ENCODE data around the gene SPATA25. TPM values are rescaled to one million over a fixed set of nuclear protein-coding genes. Genes with fewer than 3 reads are reported as not detected.

SPATA25 gene
- total RNA-seq, 1 donor: 2.1 TPM

DNA sequence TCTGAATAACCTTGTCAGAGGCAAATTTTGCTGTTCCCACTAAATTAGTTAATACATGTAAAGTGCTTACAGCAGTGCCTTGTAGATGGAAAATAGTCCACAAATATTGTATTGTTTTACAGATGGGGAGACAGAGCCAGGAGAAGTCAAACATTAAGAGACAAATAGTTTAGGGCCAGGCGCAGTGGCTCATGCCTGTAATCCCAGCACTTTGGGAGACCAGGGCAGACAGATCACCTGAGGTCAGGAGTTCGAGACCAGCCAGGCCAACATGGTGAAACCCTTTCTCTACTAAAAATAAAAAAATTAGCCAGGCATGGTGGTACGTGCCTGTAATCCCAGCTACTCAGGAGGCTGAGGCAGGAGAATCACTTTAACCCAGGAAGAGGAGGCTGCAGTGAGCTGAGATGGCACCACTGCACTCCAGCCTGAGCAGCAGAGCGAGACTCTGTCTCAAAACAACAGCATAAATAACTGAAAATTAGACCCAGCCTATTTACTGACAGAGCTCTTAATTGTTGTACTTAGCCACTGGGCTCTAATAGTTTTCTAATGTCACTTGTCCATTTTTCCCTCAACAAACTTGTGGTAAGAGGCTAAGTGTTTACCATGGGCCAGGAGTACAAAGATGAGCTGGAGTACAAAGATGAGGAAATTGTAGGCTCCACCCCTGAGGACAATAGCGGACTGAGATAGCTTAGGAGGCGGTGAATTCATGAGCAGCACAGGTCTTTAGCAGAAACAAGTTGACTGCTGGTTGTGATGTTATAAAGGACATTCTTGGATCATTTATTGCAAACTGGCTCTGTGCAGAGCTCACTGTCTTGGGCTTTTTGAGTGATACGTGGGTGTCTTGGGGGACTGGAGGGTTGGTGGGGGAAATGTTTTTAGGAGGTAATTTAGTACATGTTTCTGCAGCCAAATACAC is 23.6 kb downstream of the SPATA25 start:
- TF ChIP-seq, protein P1, sequence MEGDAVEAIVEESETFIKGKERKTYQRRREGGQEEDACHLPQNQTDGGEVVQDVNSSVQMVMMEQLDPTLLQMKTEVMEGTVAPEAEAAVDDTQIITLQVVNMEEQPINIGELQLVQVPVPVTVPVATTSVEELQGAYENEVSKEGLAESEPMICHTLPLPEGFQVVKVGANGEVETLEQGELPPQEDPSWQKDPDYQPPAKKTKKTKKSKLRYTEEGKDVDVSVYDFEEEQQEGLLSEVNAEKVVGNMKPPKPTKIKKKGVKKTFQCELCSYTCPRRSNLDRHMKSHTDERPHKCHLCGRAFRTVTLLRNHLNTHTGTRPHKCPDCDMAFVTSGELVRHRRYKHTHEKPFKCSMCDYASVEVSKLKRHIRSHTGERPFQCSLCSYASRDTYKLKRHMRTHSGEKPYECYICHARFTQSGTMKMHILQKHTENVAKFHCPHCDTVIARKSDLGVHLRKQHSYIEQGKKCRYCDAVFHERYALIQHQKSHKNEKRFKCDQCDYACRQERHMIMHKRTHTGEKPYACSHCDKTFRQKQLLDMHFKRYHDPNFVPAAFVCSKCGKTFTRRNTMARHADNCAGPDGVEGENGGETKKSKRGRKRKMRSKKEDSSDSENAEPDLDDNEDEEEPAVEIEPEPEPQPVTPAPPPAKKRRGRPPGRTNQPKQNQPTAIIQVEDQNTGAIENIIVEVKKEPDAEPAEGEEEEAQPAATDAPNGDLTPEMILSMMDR (IDR thresholded peaks at IDR 0.05; ENCODE audit: insufficient read depth, low read length): no peak
- H3K4me3 ChIP-seq (ENCODE audit: low read depth, low read length): no peak overlapping the region
- DNase-seq (ENCODE audit: low read depth): no peak

DNA sequence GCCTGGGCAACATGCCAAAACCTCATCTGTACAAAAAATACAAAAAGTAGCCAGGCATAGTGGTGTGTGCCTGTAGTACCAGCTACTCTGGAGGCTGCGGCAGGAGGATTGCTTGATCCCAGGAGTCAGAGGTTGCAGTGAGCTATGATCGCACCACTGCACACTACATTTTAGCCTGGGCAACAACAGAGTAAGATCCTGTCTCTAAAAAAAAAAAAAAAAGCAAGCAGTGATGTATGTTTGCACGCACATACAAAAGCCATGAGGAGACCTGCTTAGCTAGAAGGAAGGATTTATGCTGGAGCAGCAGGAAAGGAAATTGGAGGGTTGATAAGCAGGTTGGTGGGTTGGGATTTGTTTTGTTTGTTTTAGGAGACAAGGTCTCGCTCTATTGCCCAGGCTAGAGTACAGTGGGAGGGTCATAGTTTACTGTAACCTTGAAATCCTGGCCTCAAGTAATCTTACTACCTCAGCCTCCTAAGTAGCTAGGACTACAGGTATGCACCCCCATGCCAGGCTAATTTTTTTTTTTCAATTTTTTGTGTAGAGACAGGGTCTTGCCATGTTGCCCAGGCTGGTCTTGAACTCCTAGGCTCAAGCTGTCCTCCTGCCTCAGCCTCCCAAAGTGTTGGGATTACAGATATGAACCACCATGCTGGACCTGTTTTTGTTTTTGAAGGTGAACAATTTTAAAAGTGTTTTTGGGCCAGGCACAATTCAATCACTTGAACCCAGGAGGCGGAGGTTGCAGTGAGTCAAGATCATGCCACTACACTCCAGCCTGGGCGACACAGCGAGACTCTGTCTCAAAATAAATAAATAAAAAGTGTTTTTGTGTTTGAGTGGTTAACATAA is 26.0 kb downstream of the SPATA25 start:
- TF ChIP-seq, protein P1 (IDR thresholded peaks at IDR 0.05; ENCODE audit: insufficient read depth, low read length): no peak
- DNase-seq (ENCODE audit: low read depth): no peak
- H3K4me3 ChIP-seq (ENCODE audit: low read depth, low read length): no peak overlapping the region

DNA sequence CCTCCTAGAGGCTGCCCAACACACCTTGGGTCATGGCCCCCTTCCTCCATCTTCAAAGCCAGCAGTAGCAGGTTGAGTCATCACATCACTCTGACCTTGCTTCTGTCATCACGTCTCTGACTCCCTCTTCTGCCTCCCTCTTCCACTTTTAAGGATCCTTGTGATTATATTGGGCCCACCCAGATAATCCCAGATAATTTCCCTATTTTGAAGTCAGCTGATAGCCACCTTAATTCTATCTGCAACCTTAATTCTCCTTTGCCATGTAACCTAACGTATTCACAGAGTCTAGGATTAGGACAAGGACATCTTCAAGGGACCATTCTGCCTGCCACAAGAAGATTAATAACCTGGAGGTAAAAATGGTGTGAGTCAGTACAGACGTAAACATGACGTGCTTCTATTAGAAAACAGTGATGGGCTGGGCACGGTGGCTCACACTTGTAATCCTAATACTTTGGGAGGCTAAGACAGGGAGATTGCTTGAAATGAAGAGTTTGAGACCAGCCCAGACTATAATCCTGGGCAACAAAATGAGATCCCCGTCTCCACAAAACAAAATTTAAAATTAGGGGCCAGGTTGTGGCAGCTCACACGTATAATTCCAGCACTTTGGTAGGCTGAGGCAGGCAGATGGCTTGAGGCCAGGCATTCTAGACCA is 26.7 kb downstream of the SPATA25 start:
- TF ChIP-seq, protein P1 (IDR thresholded peaks at IDR 0.05; ENCODE audit: insufficient read depth, low read length): no peak
- no peak for DNase-seq (ENCODE audit: low read depth)

DNA sequence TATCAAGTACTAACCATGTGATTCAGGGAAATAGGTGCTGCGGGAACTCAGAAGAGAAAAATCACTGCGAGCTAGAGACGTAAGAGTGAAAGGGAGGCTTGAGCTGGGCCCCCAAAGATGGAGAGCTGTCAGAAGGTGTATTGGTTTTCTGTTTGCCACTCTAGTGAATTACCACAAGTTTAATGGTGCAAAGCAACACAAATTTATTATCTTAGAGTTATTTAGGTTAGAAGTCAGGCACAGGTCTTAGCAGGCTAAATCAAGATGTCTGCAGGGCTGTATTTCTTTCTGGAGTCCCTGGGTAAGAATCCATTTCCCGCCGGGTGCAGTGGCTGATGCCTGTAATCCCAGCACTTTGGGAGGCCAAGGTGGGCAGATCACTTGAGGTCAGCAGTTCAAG is 27.5 kb downstream of the SPATA25 start:
- DNase-seq (ENCODE audit: low read depth): no peak
- no peak overlapping the region for H3K4me3 ChIP-seq (ENCODE audit: low read depth, low read length)
- TF ChIP-seq, protein P1 (IDR thresholded peaks at IDR 0.05; ENCODE audit: insufficient read depth, low read length): no peak

More for the DNA sequence above, 26.7 kb downstream of the SPATA25 start:
- no peak overlapping the region for H3K4me3 ChIP-seq (ENCODE audit: low read depth, low read length)

DNA sequence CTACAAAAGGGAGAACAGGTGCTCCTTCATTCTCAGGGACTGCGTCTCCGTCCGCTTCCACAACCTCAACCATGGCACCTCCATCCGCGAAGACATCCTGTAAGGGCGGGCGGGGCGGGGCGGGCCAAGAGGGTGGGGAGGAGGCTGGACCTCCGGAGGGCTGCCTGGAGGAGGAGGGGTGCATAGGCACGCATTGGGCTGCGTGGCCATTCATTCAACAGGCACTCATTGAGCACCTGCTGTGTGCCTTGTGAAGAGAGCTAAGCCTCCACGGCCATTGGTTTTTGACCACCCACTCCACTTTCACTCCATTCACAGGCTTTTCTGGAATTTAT is 29.6 kb downstream of the SPATA25 start:
- TF ChIP-seq, protein P1 (IDR thresholded peaks at IDR 0.05; ENCODE audit: insufficient read depth, low read length): no peak
- peak overlapping the region; percentile 68 for H3K4me3 ChIP-seq (ENCODE audit: low read depth, low read length)
- no peak for DNase-seq (ENCODE audit: low read depth)

DNA sequence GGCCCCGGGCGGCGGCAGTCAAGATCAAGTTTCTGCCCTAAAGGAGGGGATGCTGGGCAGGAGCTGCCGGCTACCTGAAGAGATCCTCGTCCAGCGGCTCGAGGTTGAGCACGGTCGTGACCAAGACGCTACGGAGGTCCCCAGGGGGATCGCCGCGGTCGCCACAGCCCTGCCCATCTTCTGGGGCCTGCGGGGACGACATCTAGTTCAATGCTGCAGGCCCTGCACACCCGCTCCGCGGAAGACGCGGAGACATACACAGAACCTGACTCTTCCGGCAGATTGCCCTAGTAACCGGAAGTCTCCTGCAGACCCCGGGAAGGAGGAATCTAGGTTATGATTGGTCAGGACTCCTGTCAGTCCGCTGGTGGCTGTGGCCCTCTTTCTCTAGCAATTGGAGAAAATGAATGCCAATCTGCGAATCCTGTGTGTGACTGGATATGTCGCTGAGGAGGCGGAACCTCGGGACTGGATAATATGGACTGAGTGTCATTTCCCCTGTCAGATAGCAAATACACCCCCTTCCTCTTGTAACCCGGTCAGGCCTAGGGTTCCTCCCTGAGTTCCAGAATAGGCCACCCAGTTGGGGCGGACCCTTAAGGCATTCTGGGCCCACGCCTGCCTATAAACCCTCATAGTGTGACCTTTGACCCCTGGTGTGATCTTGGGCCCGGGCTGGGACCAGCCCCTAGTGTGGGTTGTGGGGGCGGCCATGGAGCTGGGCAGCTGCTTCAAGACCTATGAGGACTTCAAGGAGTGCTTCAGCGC is 30.1 kb downstream of the SPATA25 start, which contains the start of the genes ACOT8 and ZSWIM3:
TSS of gene ACOT8 (minus strand) at position 279 of the 768 bp plus-strand sequence. CDS start at position 202, 77 bp downstream.
TSS of gene ZSWIM3 (plus strand) at position 501 of the 768 bp plus-strand sequence. CDS start at position 713, 212 bp downstream.
- H3K4me3 ChIP-seq (ENCODE audit: low read depth, low read length): peak within 1 kb of the TSS; percentile 85
- DNase-seq (ENCODE audit: low read depth): peak; percentile 100
- TF ChIP-seq, protein P1 (IDR thresholded peaks at IDR 0.05; ENCODE audit: insufficient read depth, low read length): no peak
